ENCODE results near the gene MCC.

Gene MCC

DNA sequence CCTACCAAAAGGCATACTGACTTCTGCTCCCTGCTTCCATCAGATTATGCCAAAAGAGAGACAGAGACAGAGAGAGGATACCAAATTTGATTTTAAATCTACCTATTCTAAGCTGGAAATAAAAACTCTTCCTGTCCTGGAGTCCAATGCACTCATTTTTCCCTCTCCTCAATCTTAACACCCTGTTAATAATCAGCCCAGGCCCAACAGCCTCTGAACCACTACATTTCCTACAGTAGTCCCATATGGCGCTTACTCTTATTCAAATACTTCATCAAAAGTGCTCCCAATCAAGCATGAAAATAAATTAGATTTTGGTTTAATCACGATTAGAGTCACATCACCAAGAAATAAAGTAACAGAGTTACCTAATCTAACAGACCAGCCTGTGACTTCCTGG is 205.8 kb downstream of the MCC start:
- H3K36me3 ChIP-seq (ENCODE audit: control insufficient read depth in 2 of 2, insufficient read depth in 2 of 2, low read length in 2 of 2) = no peaks in the 10 kb centered on the region
- H3K27ac ChIP-seq (ENCODE audit: low read depth in 2 of 2, low read length in 2 of 2) = no peak overlapping the region
- H3K27me3 ChIP-seq (ENCODE audit: control insufficient read depth in 2 of 2, insufficient read depth in 2 of 2, low read length in 2 of 2) = no peaks in the 10 kb centered on the region
- no peaks in the 10 kb centered on the region for H3K4me1 ChIP-seq (ENCODE audit: control insufficient read depth in 2 of 2, insufficient read depth in 2 of 2, low read length in 2 of 2)
- H3K4me3 ChIP-seq (ENCODE audit: low read length in 2 of 2) = no peak overlapping the region
- H3K9me3 ChIP-seq (ENCODE audit: control insufficient read depth in 2 of 2, low read length in 2 of 2) = no peaks in the 10 kb centered on the region
- no peak overlapping the region for H3K9ac ChIP-seq (ENCODE audit: low read depth in 1 of 2, low read length in 2 of 2)

DNA sequence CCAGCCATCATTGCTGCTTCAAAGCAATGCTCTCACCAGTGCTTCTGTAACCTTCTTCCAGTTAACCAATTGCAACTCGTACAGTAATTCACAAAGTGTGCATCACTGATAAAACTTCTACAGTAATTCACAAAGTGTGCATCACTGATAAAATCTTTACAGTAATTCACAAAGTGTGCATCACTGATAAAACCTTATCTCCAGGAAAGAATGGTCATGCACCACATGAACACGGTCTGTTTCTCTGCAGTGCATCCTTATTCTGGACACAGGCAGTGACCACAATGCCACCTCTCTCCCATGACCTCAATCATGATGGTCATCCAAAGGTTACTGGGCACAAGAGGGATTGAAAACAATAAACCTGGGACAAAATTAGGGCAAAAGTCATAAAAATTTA is 207.1 kb downstream of the MCC start:
- Histone ChIP-seq H3K9me3 (ENCODE audit: control insufficient read depth in 2 of 2, low read length in 2 of 2) (no peaks in the 10 kb centered on the region), H3K9ac (ENCODE audit: low read depth in 1 of 2, low read length in 2 of 2) (no peak overlapping the region), H3K4me3 (ENCODE audit: low read length in 2 of 2) (no peak overlapping the region), H3K36me3 (ENCODE audit: control insufficient read depth in 2 of 2, insufficient read depth in 2 of 2, low read length in 2 of 2) (no peaks in the 10 kb centered on the region), H3K4me1 (ENCODE audit: control insufficient read depth in 2 of 2, insufficient read depth in 2 of 2, low read length in 2 of 2) (no peaks in the 10 kb centered on the region), H3K27ac (ENCODE audit: low read depth in 2 of 2, low read length in 2 of 2) (no peak overlapping the region), H3K27me3 (ENCODE audit: control insufficient read depth in 2 of 2, insufficient read depth in 2 of 2, low read length in 2 of 2) (no peaks in the 10 kb centered on the region)

DNA sequence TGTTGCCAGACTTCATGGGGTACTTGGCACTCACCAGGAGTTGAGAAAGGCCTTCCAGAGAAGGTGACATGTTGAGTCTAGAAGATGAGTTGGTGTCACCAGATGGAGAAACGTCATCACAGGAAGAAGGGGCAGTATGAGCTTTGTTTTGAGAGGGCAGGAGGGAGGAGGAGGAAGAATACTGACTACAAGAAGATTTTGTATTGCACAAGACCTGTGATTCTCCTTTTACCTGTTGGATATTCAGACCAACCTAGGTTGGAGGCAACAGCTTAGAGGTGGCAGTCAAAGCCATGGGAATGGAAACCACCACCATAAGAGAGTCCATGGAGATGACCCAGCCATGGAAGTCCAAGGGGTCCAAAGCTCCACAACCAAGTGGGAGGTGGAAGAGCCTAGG is 207.7 kb downstream of the MCC start:
- H3K4me3 ChIP-seq (ENCODE audit: low read length in 2 of 2) = no peak overlapping the region
- no peaks in the 10 kb centered on the region for H3K9me3 ChIP-seq (ENCODE audit: control insufficient read depth in 2 of 2, low read length in 2 of 2)
- no peaks in the 10 kb centered on the region for H3K27me3 ChIP-seq (ENCODE audit: control insufficient read depth in 2 of 2, insufficient read depth in 2 of 2, low read length in 2 of 2)
- no peaks in the 10 kb centered on the region for H3K4me1 ChIP-seq (ENCODE audit: control insufficient read depth in 2 of 2, insufficient read depth in 2 of 2, low read length in 2 of 2)
- H3K36me3 ChIP-seq (ENCODE audit: control insufficient read depth in 2 of 2, insufficient read depth in 2 of 2, low read length in 2 of 2) = no peaks in the 10 kb centered on the region
- no peak overlapping the region for H3K9ac ChIP-seq (ENCODE audit: low read depth in 1 of 2, low read length in 2 of 2)
- no peak overlapping the region for H3K27ac ChIP-seq (ENCODE audit: low read depth in 2 of 2, low read length in 2 of 2)

DNA sequence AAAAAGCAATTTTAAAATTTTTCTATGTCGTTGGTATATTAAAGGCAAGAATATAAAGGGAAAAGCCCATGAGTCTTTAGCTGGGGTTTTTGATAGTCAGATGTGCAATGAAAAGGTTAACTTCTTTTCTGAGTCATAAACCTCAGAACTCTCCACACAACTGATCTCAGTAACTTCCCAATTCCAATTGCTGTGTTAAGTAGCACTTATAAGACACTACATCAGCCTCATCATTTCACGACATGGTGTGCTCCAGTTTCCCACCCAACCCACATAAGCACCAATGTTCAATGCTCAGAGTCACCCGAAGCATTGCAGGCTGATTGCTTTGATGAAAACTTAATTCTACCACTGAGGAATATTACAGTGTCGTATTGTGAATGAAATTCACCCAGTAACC is 209.3 kb downstream of the MCC start:
- no peaks in the 10 kb centered on the region for H3K27me3 ChIP-seq (ENCODE audit: control insufficient read depth in 2 of 2, insufficient read depth in 2 of 2, low read length in 2 of 2)
- no peaks in the 10 kb centered on the region for H3K9me3 ChIP-seq (ENCODE audit: control insufficient read depth in 2 of 2, low read length in 2 of 2)
- H3K9ac ChIP-seq (ENCODE audit: low read depth in 1 of 2, low read length in 2 of 2) = no peak overlapping the region
- H3K27ac ChIP-seq (ENCODE audit: low read depth in 2 of 2, low read length in 2 of 2) = no peak overlapping the region
- no peaks in the 10 kb centered on the region for H3K36me3 ChIP-seq (ENCODE audit: control insufficient read depth in 2 of 2, insufficient read depth in 2 of 2, low read length in 2 of 2)
- H3K4me1 ChIP-seq (ENCODE audit: control insufficient read depth in 2 of 2, insufficient read depth in 2 of 2, low read length in 2 of 2) = no peaks in the 10 kb centered on the region
- no peak overlapping the region for H3K4me3 ChIP-seq (ENCODE audit: low read length in 2 of 2)

DNA sequence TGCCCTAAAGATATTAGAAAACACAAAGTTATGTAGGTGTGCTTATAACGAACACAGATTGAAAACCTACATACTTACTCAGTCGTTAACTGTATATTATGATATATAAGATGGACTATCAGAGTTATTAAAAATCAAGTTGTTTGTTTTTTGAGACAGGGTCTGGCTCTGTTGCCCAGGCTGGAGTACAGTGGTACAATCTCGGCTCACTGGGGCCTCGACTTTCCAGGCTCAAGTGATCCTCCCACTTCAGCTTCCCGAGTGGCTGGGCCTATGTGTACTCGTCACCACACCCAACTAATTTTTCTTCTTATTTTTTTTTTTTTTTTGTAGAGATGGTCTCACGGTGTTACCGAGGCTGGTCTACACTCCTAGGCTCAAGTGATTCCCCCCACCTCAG is 211.8 kb downstream of the MCC start:
- H3K9me3 ChIP-seq (ENCODE audit: control insufficient read depth in 2 of 2, low read length in 2 of 2) = no peaks in the 10 kb centered on the region
- no peaks in the 10 kb centered on the region for H3K4me1 ChIP-seq (ENCODE audit: control insufficient read depth in 2 of 2, insufficient read depth in 2 of 2, low read length in 2 of 2)
- H3K9ac ChIP-seq (ENCODE audit: low read depth in 1 of 2, low read length in 2 of 2) = no peak overlapping the region
- H3K36me3 ChIP-seq (ENCODE audit: control insufficient read depth in 2 of 2, insufficient read depth in 2 of 2, low read length in 2 of 2) = no peaks in the 10 kb centered on the region
- no peak overlapping the region for H3K4me3 ChIP-seq (ENCODE audit: low read length in 2 of 2)
- H3K27ac ChIP-seq (ENCODE audit: low read depth in 2 of 2, low read length in 2 of 2) = no peak overlapping the region
- no peaks in the 10 kb centered on the region for H3K27me3 ChIP-seq (ENCODE audit: control insufficient read depth in 2 of 2, insufficient read depth in 2 of 2, low read length in 2 of 2)

DNA sequence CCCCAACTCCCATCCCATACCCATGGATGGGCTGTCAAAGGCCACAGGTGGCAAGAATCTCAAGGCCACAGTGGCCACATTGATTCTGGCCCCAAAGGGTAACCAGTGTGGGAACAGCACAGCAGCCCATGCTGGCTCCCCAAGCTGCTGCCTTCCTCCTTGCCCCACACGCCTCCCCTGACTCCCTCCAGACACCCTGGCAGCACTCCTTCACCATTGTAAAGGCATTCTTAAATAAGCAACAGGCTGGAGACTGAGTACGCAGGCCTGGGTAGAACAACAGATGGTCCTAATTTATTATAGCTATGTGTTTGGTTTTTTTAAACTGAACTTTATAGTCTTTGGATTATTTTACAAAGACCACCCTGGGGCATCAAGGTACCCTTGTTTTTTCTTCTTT is 212.3 kb downstream of the MCC start:
- no peaks in the 10 kb centered on the region for H3K27me3 ChIP-seq (ENCODE audit: control insufficient read depth in 2 of 2, insufficient read depth in 2 of 2, low read length in 2 of 2)
- no peaks in the 10 kb centered on the region for H3K9me3 ChIP-seq (ENCODE audit: control insufficient read depth in 2 of 2, low read length in 2 of 2)
- H3K4me1 ChIP-seq (ENCODE audit: control insufficient read depth in 2 of 2, insufficient read depth in 2 of 2, low read length in 2 of 2) = no peaks in the 10 kb centered on the region
- no peaks in the 10 kb centered on the region for H3K36me3 ChIP-seq (ENCODE audit: control insufficient read depth in 2 of 2, insufficient read depth in 2 of 2, low read length in 2 of 2)
- H3K27ac ChIP-seq (ENCODE audit: low read depth in 2 of 2, low read length in 2 of 2) = no peak overlapping the region
- H3K9ac ChIP-seq (ENCODE audit: low read depth in 1 of 2, low read length in 2 of 2) = no peak overlapping the region
- no peak overlapping the region for H3K4me3 ChIP-seq (ENCODE audit: low read length in 2 of 2)

DNA sequence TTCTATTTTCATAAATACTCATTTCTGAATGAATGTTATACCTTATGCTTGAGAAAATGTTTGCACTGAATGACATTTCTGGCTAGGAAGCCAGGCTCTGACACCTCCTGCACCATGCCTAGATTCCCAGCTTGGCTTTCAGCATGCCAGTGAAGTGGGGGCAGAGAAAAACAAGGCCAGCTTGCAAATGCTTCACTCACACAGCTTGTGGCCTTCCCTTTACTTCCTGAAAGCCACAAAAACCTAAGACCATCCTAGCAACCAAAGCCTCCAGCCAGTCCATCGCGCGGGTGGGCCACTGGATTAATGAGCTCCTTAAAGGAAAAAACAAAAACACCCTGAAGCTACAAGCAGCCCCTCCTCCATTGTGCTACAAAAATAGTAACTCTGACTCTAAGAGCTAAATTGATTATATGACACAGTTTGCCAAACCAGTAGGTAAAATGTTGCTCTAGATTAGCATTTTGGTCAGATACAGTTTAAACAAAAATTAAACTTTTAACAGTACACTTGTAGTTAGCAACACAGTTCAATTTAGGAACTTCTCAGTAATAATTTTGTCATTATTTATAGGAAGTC is 213.3 kb downstream of the MCC start:
- H3K9me3 ChIP-seq (ENCODE audit: control insufficient read depth in 2 of 2, low read length in 2 of 2) = no peaks in the 10 kb centered on the region
- no peak overlapping the region for H3K9ac ChIP-seq (ENCODE audit: low read depth in 1 of 2, low read length in 2 of 2)
- no peak overlapping the region for H3K4me3 ChIP-seq (ENCODE audit: low read length in 2 of 2)
- no peak overlapping the region for H3K27ac ChIP-seq (ENCODE audit: low read depth in 2 of 2, low read length in 2 of 2)
- H3K36me3 ChIP-seq (ENCODE audit: control insufficient read depth in 2 of 2, insufficient read depth in 2 of 2, low read length in 2 of 2) = no peaks in the 10 kb centered on the region
- no peaks in the 10 kb centered on the region for H3K4me1 ChIP-seq (ENCODE audit: control insufficient read depth in 2 of 2, insufficient read depth in 2 of 2, low read length in 2 of 2)
- no peaks in the 10 kb centered on the region for H3K27me3 ChIP-seq (ENCODE audit: control insufficient read depth in 2 of 2, insufficient read depth in 2 of 2, low read length in 2 of 2)

DNA sequence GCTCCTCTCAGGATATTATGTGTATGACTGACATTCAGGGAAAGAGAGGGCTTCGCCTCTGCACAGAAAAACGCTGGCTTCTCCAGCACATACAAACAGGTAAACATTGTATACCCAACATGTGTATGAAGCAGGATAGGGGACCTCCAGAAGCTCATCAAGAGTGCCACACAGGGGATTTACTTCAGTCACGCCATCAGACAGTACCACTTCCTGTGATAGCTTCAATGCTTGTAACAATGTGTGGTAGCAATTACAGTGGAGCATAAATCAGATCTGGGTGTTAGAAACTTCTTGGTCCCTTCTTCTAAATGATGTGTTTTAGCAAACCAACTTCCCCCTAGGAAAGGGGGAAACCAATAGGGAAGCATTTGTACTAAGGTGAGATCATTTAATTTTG is 214.3 kb downstream of the MCC start:
- Histone ChIP-seq H3K9ac (ENCODE audit: low read depth in 1 of 2, low read length in 2 of 2) (no peak overlapping the region), H3K4me1 (ENCODE audit: control insufficient read depth in 2 of 2, insufficient read depth in 2 of 2, low read length in 2 of 2) (no peaks in the 10 kb centered on the region), H3K36me3 (ENCODE audit: control insufficient read depth in 2 of 2, insufficient read depth in 2 of 2, low read length in 2 of 2) (no peaks in the 10 kb centered on the region), H3K9me3 (ENCODE audit: control insufficient read depth in 2 of 2, low read length in 2 of 2) (no peaks in the 10 kb centered on the region), H3K27ac (ENCODE audit: low read depth in 2 of 2, low read length in 2 of 2) (no peak overlapping the region), H3K4me3 (ENCODE audit: low read length in 2 of 2) (no peak overlapping the region), H3K27me3 (ENCODE audit: control insufficient read depth in 2 of 2, insufficient read depth in 2 of 2, low read length in 2 of 2) (no peaks in the 10 kb centered on the region)

DNA sequence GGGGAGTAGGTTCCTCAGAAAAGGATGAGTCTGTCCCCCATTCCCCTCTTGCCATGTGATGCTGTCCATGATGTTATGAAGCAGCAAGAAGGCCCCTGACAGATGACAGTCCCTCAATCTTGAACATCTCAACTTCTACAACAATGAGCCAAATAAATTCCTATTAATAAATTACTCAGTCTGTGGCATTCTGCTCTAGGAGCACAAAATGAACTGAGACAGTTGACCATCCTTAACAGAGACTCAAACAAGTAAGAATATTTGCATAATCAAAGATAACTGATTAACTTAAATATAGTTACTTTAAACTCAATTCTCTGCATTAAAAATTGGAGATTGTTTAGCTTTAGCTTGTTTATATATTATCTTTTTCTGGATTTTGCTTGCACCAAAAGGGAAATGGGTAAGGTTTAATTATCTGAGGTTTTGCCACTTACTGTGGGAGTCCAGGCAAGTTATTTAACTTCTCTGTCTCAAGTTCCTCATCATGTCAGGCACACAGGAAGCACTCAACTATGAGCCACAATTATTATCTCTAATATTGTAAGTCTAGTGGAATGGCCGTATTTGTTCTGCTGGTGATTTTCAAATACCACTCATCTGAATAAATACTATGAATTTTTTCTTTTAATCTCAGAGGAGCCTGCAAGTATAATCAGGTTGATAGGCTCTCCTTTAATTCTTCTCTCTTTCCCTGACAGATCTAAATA is 216.4 kb downstream of the MCC start:
- Histone ChIP-seq H3K9ac (ENCODE audit: low read depth in 1 of 2, low read length in 2 of 2) (no peak overlapping the region), H3K36me3 (ENCODE audit: control insufficient read depth in 2 of 2, insufficient read depth in 2 of 2, low read length in 2 of 2) (no peaks in the 10 kb centered on the region), H3K27me3 (ENCODE audit: control insufficient read depth in 2 of 2, insufficient read depth in 2 of 2, low read length in 2 of 2) (no peaks in the 10 kb centered on the region), H3K9me3 (ENCODE audit: control insufficient read depth in 2 of 2, low read length in 2 of 2) (no peaks in the 10 kb centered on the region), H3K4me3 (ENCODE audit: low read length in 2 of 2) (no peak overlapping the region), H3K4me1 (ENCODE audit: control insufficient read depth in 2 of 2, insufficient read depth in 2 of 2, low read length in 2 of 2) (no peaks in the 10 kb centered on the region), H3K27ac (ENCODE audit: low read depth in 2 of 2, low read length in 2 of 2) (no peak overlapping the region)

DNA sequence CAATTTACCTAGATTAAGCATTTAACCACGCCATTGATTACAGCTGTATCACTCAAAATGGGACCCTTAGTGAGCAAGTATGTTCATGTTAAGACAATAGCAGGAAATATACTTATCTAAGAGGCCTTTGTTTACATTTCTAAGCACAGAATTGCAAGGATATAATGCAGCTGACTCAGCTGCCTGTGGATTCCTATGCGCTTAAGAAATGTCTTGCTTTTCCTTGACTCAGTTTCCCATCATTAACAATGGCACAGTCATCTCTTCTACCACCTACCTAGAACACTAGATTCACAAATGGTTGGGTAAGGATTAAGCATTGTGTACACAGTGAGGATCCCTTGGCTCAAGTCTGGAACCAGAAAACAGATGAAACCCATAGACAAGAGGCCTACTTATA is 217.2 kb downstream of the MCC start:
- Histone ChIP-seq H3K9me3 (ENCODE audit: control insufficient read depth in 2 of 2, low read length in 2 of 2) (no peaks in the 10 kb centered on the region), H3K27ac (ENCODE audit: low read depth in 2 of 2, low read length in 2 of 2) (no peak overlapping the region), H3K36me3 (ENCODE audit: control insufficient read depth in 2 of 2, insufficient read depth in 2 of 2, low read length in 2 of 2) (no peaks in the 10 kb centered on the region), H3K4me3 (ENCODE audit: low read length in 2 of 2) (no peak overlapping the region), H3K4me1 (ENCODE audit: control insufficient read depth in 2 of 2, insufficient read depth in 2 of 2, low read length in 2 of 2) (no peaks in the 10 kb centered on the region), H3K27me3 (ENCODE audit: control insufficient read depth in 2 of 2, insufficient read depth in 2 of 2, low read length in 2 of 2) (no peaks in the 10 kb centered on the region), H3K9ac (ENCODE audit: low read depth in 1 of 2, low read length in 2 of 2) (no peak overlapping the region)

Data from mucosa of rectum (tissue), 2 donors.